Stimulated activated CD8-positive, alpha-beta memory T cell treated with anti-CD3 and anti-CD28 coated beads, Interleukin-4, amount 100 ng/mL, for 24 hours (primary cell): ENCODE measurements around the gene CMKLR1.

Experiments used
- DNase-seq: peaks from one replicate; pipeline ENCODE4 v3.0.0-alpha.2; 2020; ENCODE audit warnings: low read depth

Gene CMKLR1

GRCh38 chr12:108298761-108299275, 40.3 kb downstream of the CMKLR1 start:
- DNase-seq = no peak

- no peak for DNase-seq
Observed at GRCh38 chr12:108297895-108298760, 41.0 kb downstream of the CMKLR1 start.

DNA sequence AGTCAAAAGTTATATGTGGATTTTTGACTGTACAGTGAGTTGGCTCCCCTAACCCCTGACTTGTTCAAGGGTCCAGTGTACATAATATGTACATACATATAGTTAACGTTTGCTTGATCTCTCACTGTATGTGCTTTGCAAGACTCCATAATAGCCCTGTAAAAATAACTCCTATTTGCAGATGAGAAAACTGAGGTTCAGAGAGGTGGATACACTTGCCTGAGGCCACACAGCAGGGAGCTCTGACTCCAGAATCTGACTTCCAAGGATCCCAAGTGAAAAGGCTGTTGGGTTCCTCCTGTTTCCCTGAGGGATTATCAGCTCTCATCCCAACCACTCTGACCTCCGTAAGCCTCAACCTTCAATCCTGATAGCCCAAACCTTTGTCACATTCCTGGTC, 41.7 kb downstream of the CMKLR1 start:
- no peak for DNase-seq

DNA sequence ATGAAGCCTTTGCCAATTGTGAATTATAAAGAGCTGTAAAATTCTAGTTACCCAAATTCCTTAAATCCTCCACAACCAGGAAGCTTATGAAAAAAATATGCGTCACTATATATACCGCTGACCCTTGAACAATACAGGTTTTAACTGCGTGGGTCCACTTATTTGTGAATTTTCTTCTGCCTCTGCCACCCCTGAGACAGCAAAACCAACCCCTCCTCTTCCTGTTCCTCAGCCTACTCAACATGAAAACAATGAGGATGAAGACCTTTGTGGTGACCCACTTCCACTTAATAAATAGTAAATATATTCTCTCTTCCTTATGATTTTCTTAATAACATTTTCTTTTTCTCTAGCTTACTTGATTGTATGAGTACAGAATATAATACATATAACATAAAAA, 42.2 kb downstream of the CMKLR1 start:
- DNase-seq = no peak

DNA sequence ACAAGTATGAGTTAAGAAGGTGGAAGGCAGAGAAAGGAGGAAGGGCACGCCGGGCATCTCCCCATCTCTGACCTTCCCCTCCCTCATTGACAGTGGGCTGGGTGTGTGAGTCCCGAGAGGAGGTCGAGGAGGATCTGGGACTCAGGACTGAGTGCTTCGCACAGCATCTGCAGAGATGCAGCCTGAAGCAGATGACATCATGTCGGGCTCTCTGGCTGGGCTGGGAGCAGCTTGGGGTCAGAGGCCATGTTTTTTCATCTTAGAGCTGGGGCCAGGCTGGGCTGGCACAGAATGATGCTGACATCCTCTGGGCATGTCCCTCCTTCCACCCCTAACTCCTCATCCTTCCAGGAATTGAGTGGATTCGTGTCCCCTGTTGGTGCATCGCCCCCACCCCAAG, 43.5 kb downstream of the CMKLR1 start:
- no peak for DNase-seq

- no peak for DNase-seq
Observed at GRCh38 chr12:108289350-108290161, 49.6 kb downstream of the CMKLR1 start.

DNA sequence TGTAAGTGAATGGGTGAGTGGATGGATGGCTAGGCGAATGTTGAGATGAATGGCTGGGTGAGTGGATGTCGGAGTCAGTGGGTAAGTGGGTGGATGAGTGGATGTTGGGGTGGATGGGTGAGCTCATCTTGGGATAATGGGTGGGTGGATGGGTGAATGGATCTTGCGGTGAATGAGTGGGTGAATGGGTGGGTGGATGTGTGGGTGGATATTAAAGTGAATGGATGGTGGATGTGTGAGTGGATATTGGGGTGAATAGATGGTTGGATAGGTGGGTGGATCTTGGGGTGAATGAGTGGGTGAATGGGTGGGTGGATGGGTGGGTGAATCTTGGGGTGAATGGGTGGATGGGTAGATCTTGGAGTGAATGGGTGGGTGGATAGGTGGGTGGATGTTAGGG, 51.9 kb downstream of the CMKLR1 start:
- DNase-seq = no peak

DNA sequence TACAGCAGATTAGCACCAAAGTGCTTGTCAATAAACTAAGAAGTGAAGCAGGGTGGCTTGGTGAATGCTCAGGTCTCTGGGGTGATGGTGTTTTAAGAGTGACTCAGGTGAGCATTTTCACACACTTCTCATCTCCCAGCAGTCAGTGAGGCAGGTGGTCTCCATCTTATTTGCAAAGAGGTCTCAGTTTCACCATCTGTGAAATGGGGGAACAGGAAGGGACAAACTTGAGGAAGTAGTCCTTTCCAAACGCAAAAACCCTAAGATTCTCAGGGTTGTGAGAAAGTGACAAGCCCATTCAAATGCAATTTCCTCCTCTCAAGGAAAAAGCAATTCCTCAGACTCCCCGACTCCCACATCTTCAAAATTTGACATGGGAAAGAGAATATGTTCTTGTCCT, 54.1 kb downstream of the CMKLR1 start:
- DNase-seq = no peak

- no peak for DNase-seq
Observed at GRCh38 chr12:108284163-108284562, 54.9 kb downstream of the CMKLR1 start.

- no peak for DNase-seq
Observed at GRCh38 chr12:108282676-108283075, 56.4 kb downstream of the CMKLR1 start.

GRCh38 chr12:108282160-108282559, 57.0 kb downstream of the CMKLR1 start:
- no peak for DNase-seq

DNA sequence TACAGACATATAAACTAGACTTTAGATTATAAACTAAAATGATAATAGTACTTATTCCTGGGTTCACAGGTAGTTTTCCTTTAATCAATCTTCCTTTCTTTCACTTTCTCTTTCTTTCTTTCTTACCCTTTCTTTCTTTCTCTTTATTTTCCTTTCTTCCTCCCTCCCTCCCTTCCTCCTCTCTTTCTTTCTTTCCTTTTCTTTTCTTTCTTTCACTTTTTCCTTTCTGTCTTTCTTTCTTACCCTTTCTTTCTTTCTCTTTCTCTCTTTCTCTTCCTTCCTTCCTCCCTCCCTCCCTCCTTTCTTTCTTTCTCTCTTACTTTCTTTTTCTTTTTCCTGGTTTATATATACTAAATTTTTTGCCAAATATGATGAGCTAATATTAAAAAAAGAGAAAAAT, 61.5 kb downstream of the CMKLR1 start:
- no peak for DNase-seq

GRCh38 chr12:108273217-108273616, 65.9 kb downstream of the CMKLR1 start:
- no peak for DNase-seq

DNA sequence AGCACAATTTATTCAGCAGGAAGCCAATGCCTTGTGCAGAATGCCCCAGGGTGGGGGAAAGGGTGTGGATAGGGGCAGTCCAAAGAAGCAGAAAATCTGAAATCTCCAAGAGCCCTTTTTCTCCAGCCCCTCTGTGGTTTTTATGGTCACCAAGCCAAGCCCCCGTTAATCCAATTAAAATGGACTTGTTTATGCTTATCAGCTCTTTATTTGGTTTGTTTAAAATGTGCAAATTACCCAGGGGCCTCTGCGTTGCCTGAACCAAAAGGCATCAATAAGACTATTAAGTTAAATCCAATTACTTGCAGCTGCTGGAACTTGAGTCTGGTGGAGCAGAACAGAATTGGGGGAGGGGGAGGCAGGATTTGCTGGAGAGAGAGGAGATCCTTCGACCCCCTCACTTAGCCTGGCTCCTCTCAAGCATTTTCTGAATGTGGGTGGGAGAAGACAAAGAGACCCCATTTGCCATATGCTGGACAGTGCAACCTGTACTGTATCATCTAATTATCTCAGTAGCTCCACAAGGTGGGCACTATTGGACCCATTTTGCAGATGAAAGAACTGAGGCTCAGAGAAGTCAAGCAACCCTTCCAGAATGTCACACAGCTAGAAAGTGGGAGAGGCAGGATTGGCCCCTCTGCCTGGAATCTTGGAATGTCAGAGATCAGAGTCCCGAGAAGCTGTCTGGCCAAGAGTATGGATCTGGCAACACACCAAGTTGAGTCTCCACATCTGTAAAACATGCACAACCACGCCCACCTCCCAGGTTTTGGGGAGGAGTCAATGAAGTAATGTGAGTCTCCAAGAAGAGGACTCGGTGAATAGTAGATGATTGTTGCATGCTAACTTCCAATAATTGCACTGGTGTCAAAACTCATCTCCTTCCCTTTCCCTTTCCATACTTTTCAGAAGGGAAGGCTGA, 66.9 kb downstream of the CMKLR1 start:
- no peak for DNase-seq

DNA sequence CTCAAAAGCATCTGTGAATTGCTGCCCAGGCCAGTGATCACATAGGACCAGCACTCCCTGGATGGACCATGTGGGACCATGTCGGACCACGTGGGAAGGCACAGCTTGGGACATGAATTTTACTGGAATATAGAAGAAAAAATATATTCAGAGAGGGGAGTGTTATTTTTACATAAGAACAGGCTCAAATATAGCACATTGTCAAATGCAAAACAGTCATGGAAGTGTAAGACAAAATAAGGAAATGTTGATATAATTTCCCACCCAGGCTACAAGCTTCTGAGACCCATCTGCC, 68.3 kb downstream of the CMKLR1 start:
- DNase-seq = no peak

- DNase-seq = no peak
Observed at GRCh38 chr12:108270035-108270848, 68.9 kb downstream of the CMKLR1 start.

GRCh38 chr12:108269224-108269623, 69.9 kb downstream of the CMKLR1 start:
- DNase-seq = no peak

- DNase-seq = no peak
Observed at GRCh38 chr12:108268397-108268796, 70.7 kb downstream of the CMKLR1 start.

DNA sequence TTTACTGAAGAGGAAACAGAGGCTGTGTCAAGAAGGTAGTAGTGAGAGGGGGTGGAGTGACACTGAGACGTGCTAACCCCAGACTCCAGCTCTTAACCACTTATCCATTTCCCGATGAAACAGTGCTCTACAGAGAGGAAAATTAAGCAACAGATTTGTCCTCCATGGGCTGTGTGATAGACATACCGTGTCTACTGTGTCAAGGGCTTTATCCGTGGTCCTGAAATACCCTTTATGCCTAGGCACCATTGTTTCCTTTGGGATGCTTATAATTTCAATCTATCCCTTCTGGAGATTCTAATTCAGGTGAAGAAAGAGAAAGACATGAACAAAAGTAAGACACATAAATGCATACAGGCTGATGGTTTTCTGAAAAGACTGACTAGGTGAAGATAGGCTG, 71.7 kb downstream of the CMKLR1 start:
- DNase-seq = no peak

DNA sequence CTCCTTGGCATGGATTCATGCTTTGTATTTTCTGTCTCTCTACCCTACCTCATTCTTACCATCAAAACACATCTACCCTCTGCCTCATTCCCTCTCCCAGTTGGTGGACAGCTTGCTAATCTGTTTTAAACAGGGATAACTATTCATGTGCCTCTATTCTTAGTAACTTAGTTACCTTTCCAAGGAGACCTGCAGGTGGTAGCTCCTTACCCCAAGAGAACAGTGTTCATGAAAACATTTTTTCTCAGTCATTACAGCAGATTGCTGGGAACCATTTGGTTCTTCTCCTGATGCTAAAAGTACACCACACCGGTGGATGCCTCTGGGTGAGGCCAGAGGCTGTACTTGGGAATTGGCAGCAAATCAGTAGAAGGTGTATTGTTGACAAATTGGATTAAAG, 73.0 kb downstream of the CMKLR1 start:
- DNase-seq = no peak

GRCh38 chr12:108265505-108265904, 73.6 kb downstream of the CMKLR1 start:
- no peak for DNase-seq
